PC-3 (cell line): Measurements from ENCODE around the gene SERGEF. TPM values are rescaled to one million over a fixed set of nuclear protein-coding genes. Genes with fewer than 3 reads are reported as not detected.

Experiments
- ATAC-seq: fragments of 200-7000 bp; cut with Tn5 transposase; 2 replicates; pipeline ENCODE4 v1.9.1; 2020; ENCODE audit warnings: mild to moderate bottlenecking, moderate library complexity
- BruUV-seq: library from RNA; stranded (reverse); fragments of 400-500 nt; replicated peaks from 2 replicates; lab custom pipeline; 2021; lab: Mats Ljungman, UMichigan
- CTCF ChIA-PET: fragments of 300-600 bp; sonication (Branson Sonifier 250); formaldehyde crosslinking; loops from one replicate; lab custom pipeline; 2022; ENCODE audit warnings: antibody characterized with exemption; lab: Charles Lee
- POLR2A ChIA-PET: fragments of 300-600 bp; sonication (Branson Sonifier 250); formaldehyde crosslinking; loops from one replicate; lab custom pipeline; 2022; ENCODE audit warnings: antibody characterized with exemption; ENCODE audit not compliant: unreplicated experiment; lab: Charles Lee
- DNase-seq: peaks from one replicate; pipeline ENCODE4 v3.0.0-alpha.2; 2015
- H2AFZ ChIP-seq: fragments of 300-600 bp; sonication (generic); 2 replicates; pipeline ENCODE4 v1.6.0; 2016; ENCODE audit warnings: antibody characterized with exemption, low read length
- H3F3A ChIP-seq: fragments of 300-600 bp; sonication (generic); one replicate; pipeline ENCODE4 v1.6.0; 2017; ENCODE audit warnings: antibody characterized with exemption, low read length, control low read depth, mild to moderate bottlenecking; ENCODE audit not compliant: unreplicated experiment
- H3K27ac ChIP-seq: fragments of 300-600 bp; sonication (generic); 2 replicates; pipeline ENCODE4 v1.5.1; 2016; ENCODE audit warnings: mild to moderate bottlenecking, low read length
- H3K27me3 ChIP-seq: fragments of 300-600 bp; sonication (generic); 2 replicates; pipeline ENCODE4 v1.6.1; 2016; ENCODE audit warnings: low read length, mixed read lengths
- H3K36me3 ChIP-seq: fragments of 300-600 bp; sonication (generic); 2 replicates; pipeline ENCODE4 v1.6.1; 2016; ENCODE audit warnings: low read depth, mixed run types, low read length, mixed read lengths
- H3K4me1 ChIP-seq: fragments of 300-600 bp; sonication (generic); 2 replicates; pipeline ENCODE4 v1.5.1; 2016; ENCODE audit warnings: low read length; ENCODE audit not compliant: insufficient read depth
- H3K4me2 ChIP-seq: fragments of 300-600 bp; sonication (generic); 2 replicates; pipeline ENCODE4 v1.6.0; 2016; ENCODE audit warnings: low read length
- H3K4me3 ChIP-seq: fragments of 300-600 bp; sonication (generic); 2 replicates; pipeline ENCODE4 v1.5.1; 2016; ENCODE audit warnings: mild to moderate bottlenecking, low read length, mixed read lengths
- H3K79me2 ChIP-seq: fragments of 300-600 bp; sonication (generic); 2 replicates; pipeline ENCODE4 v1.6.1; 2017; ENCODE audit warnings: low read length, mixed read lengths
- H3K9ac ChIP-seq: fragments of 300-600 bp; sonication (generic); 2 replicates; pipeline ENCODE4 v1.6.0; 2016; ENCODE audit warnings: mild to moderate bottlenecking, low read length
- H3K9me2 ChIP-seq: fragments of 300-600 bp; sonication (generic); replicated peaks from 2 replicates; pipeline ENCODE4 v1.6.1; 2016; ENCODE audit warnings: mixed run types, low read length, mixed read lengths
- H3K9me3 ChIP-seq: fragments of 300-600 bp; sonication (generic); 2 replicates; pipeline ENCODE4 v1.6.1; 2016; ENCODE audit warnings: low read length, mixed read lengths
- H4K20me1 ChIP-seq: fragments of 300-600 bp; sonication (generic); 2 replicates; pipeline ENCODE4 v1.6.1; 2016; ENCODE audit warnings: low read length, mixed read lengths
- EZH2 ChIP-seq: fragments of 300-600 bp; sonication (generic); IDR thresholded peaks from one replicate; pipeline ENCODE4 v1.6.1; 2017; ENCODE audit warnings: antibody characterized with exemption, mild to moderate bottlenecking, low read length; ENCODE audit not compliant: unreplicated experiment
- EZH2phosphoT487 ChIP-seq: fragments of 300-600 bp; sonication (generic); IDR thresholded peaks from 2 replicates; pipeline ENCODE4 v1.6.1; 2018; ENCODE audit warnings: mild to moderate bottlenecking, antibody characterized with exemption, low read length, borderline replicate concordance
- intact Hi-C: fragments of 100-400 bp; cut with micrococcal nuclease; formaldehyde crosslinking; loops from 2 replicates; pipeline ENCODE4 v1.9.0; 2023
- total RNA-seq: library from RNA; depleted of rRNA; stranded (reverse); fragments of >200 nt; gene quantifications from 2 replicates; pipeline ENCODE4 v1.2.3, GENCODE V29; 2014
- TF ChIP-seq, protein P1 (sequence below): fragments of 300-600 bp; sonication (generic); conservative IDR thresholded peaks from 2 replicates; pipeline ENCODE4 v1.5.1; 2017; ENCODE audit warnings: antibody characterized with exemption, low read depth, mild to moderate bottlenecking, low read length

The SERGEF gene
- total RNA-seq, 1 experiment from 2014 or later: 13.7 TPM

DNA sequence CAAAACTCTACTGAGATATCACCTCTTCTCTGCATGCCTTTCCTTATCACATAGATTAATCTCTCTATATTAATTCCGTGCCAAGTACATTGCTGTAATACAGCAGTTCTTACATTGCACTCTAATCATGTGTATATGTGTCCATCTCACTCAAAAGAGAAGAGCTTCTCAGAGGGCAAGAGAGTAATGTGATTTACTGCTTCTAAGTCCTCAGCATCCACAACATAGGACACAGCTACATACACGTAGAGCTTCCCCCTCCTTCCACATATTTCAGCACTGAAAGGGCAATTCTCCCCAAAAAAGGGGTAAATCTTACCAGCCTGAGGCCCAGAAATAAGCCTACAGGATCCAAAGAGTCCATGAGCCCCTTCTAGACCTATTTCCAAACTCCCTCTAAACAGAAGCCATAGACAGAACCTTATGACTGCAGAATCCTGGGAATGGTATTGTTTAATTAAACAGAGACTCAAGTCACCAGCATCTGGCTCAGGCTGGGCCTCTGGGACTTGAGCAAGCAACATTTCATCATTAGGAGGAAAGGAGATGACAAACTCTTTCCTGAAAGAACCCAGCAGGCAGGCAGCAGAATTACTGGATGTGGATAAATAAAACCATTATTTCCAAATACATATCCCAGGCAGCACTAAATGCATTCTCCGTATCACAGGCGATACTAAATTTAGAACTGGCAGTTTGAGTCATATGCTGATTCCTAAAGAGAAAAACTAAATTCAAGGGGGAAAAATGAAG, 191.0 kb downstream of the SERGEF start:
- H3K9me2 ChIP-seq: no peaks in the 10 kb centered on the region
- intact Hi-C loops: no loop called here
- BruUV-seq: no TSS peak
- H3F3A ChIP-seq: no peaks in the 10 kb centered on the region
- ATAC-seq (no peak), DNase-seq (no peak)
- TF ChIP-seq EZH2 (no peak), EZH2phosphoT487 (no peak)
- TF ChIP-seq, protein P1, sequence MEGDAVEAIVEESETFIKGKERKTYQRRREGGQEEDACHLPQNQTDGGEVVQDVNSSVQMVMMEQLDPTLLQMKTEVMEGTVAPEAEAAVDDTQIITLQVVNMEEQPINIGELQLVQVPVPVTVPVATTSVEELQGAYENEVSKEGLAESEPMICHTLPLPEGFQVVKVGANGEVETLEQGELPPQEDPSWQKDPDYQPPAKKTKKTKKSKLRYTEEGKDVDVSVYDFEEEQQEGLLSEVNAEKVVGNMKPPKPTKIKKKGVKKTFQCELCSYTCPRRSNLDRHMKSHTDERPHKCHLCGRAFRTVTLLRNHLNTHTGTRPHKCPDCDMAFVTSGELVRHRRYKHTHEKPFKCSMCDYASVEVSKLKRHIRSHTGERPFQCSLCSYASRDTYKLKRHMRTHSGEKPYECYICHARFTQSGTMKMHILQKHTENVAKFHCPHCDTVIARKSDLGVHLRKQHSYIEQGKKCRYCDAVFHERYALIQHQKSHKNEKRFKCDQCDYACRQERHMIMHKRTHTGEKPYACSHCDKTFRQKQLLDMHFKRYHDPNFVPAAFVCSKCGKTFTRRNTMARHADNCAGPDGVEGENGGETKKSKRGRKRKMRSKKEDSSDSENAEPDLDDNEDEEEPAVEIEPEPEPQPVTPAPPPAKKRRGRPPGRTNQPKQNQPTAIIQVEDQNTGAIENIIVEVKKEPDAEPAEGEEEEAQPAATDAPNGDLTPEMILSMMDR: no peak
- no peaks in the 10 kb centered on the region for H3K79me2 ChIP-seq
- no peak overlapping the region for H2AFZ ChIP-seq
- no peaks in the 10 kb centered on the region for H3K9me3 ChIP-seq
- ChIA-PET POLR2A (no interaction called here), CTCF (no interaction called here)
- no peaks in the 10 kb centered on the region for H3K36me3 ChIP-seq
- no peaks in the 10 kb centered on the region for H3K4me1 ChIP-seq
- no peak overlapping the region for H3K4me3 ChIP-seq
- no peak overlapping the region for H3K9ac ChIP-seq
- H3K4me2 ChIP-seq: no peak overlapping the region
- no peak overlapping the region for H3K27ac ChIP-seq
- H3K27me3 ChIP-seq: no peaks in the 10 kb centered on the region
- H4K20me1 ChIP-seq: no peaks in the 10 kb centered on the region

DNA sequence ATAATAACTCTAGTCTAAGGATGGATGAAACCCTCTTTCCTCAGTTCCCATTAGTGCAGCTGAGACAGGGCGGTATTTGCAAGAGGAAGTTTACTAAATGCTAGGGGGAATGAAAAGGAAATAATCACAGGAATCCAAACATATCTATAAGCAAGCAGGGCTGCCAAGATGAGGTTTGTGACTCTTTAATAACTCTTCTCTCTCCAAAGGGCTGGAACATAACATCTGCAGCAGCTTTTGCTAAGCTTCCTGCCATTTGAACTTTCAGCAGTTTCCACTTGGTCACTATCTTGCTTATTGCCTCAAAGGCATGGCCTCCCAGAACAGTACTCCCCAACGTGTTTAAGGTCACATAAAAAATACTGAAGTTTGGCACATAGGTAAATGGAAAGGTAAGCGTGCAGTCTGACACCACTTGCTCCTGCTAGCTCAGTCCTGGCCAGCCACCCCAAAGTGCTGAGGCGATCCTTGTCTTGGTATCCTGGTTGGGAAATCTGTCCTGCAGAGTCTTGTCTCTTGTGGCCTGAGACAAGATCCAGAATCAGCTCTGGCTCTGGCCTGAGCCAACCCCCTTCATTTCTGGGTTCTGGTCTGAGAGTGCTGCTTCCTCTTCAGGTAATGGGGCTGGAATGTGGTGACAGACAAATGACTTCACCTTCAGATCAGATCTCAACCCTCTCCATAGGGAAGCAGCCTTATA, 196.5 kb downstream of the SERGEF start:
- POLR2A ChIA-PET: no interaction called here
- no peaks in the 10 kb centered on the region for H3K36me3 ChIP-seq
- CTCF ChIA-PET: no interaction called here
- H3K27ac ChIP-seq: no peak overlapping the region
- H3K9me2 ChIP-seq: no peaks in the 10 kb centered on the region
- intact Hi-C loops: no loop called here
- H3K4me1 ChIP-seq: peaks cover 27% of the 10 kb centered on the region
- no peak overlapping the region for H3K4me3 ChIP-seq
- DNase-seq (no peak), ATAC-seq (no peak)
- TF ChIP-seq EZH2 (no peak), EZH2phosphoT487 (no peak)
- TF ChIP-seq, protein P1: no peak
- H3K9ac ChIP-seq: no peak overlapping the region
- H3K79me2 ChIP-seq: no peaks in the 10 kb centered on the region
- H3K27me3 ChIP-seq: no peaks in the 10 kb centered on the region
- H3F3A ChIP-seq: no peaks in the 10 kb centered on the region
- H4K20me1 ChIP-seq: no peaks in the 10 kb centered on the region
- no peak overlapping the region for H2AFZ ChIP-seq
- BruUV-seq: no TSS peak
- no peak overlapping the region for H3K4me2 ChIP-seq
- H3K9me3 ChIP-seq: no peaks in the 10 kb centered on the region

DNA sequence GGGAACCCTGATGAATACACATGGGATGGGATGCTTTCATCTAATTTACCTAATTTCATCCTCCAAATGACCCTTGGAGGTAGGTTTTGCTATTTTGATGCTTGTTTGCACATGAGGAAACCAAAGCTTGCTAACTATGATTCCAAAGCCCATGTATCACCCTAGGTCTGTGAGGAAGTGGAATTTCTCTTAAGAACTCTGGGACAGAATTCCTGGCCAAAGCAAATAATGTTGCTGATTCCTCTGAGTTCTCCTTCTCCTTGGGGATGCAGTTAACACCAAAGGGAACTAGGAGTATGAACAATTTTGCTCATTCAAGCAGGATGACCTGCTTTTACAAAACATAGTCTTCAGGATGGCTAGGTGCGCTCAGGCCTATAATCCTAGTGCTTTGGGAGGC, 198.3 kb downstream of the SERGEF start:
- CTCF ChIA-PET: no interaction called here
- Histone ChIP-seq H3K4me3 (no peak overlapping the region), H3K4me2 (no peak overlapping the region), H3K9me3 (no peaks in the 10 kb centered on the region), H2AFZ (no peak overlapping the region), H3F3A (no peaks in the 10 kb centered on the region), H3K79me2 (no peaks in the 10 kb centered on the region), H3K27me3 (no peaks in the 10 kb centered on the region), H4K20me1 (no peaks in the 10 kb centered on the region), H3K36me3 (no peaks in the 10 kb centered on the region), H3K9ac (no peak overlapping the region), H3K27ac (no peak overlapping the region), H3K9me2 (no peaks in the 10 kb centered on the region), H3K4me1 (peaks cover 38% of the 10 kb centered on the region)
- BruUV-seq: no TSS peak
- TF ChIP-seq EZH2phosphoT487: no peak
- no peak for TF ChIP-seq EZH2
- TF ChIP-seq, protein P1: no peak
- POLR2A ChIA-PET: no interaction called here
- intact Hi-C loops: no loop called here
- DNase-seq: no peak
- ATAC-seq: no peak
